HG03558 (cell line): Measurements from ENCODE around the gene PITPNC1.
"Not testable (repeated sequence)": the region's sequence is repeated elsewhere in the genome, so short reads cannot be mapped to it uniquely, and the experiment has no call there.

Experiments
- ATAC-seq: cut with Tn5 transposase; IDR thresholded peaks from one replicate; pipeline ENCODE4 v1.9.1; 2021; ENCODE audit warnings: moderate number of reproducible peaks; ENCODE audit not compliant: unreplicated experiment; ENCODE audit errors: extremely low read depth

PITPNC1 gene

GRCh38 chr17:67689534-67690177 is 312.6 kb downstream of the PITPNC1 start:
- ATAC-seq = no peak

- ATAC-seq = no peak
These were observed 316.7 kb downstream of the PITPNC1 start for GRCh38 chr17:67693811-67694210.

- no peak for ATAC-seq
These were observed 319.3 kb downstream of the PITPNC1 start for GRCh38 chr17:67696347-67696746.

GRCh38 chr17:67696853-67697498 is 319.9 kb downstream of the PITPNC1 start:
- no peak for ATAC-seq

GRCh38 chr17:67700037-67700724 is 323.1 kb downstream of the PITPNC1 start:
- ATAC-seq = no peak

- ATAC-seq = no peak
These were observed 323.6 kb downstream of the PITPNC1 start for GRCh38 chr17:67700725-67701119.

GRCh38 chr17:67702861-67703260 is 325.8 kb downstream of the PITPNC1 start:
- ATAC-seq = not testable (repeated sequence)

- ATAC-seq = no peak
These were observed 330.4 kb downstream of the PITPNC1 start for GRCh38 chr17:67707442-67707841.

GRCh38 chr17:67708378-67708777 is 331.3 kb downstream of the PITPNC1 start:
- no peak for ATAC-seq

- no peak for ATAC-seq
These were observed 334.8 kb downstream of the PITPNC1 start for GRCh38 chr17:67711916-67712315.

GRCh38 chr17:67712375-67712774 is 335.3 kb downstream of the PITPNC1 start:
- no peak for ATAC-seq

GRCh38 chr17:67713169-67713568 is 336.1 kb downstream of the PITPNC1 start:
- no peak for ATAC-seq

- ATAC-seq = no peak
These were observed 339.3 kb downstream of the PITPNC1 start for GRCh38 chr17:67716405-67716798.

GRCh38 chr17:67717192-67717623 is 340.1 kb downstream of the PITPNC1 start:
- no peak for ATAC-seq

GRCh38 chr17:67717624-67718324 is 340.7 kb downstream of the PITPNC1 start, which contains the start of gene NOL11:
Gene NOL11, plus strand, starts transcription at chr17:67717936. Its CDS starts 12 bp downstream, at chr17:67717948.
- peak; percentile 72 for ATAC-seq

- no peak for ATAC-seq
These were observed 341.4 kb downstream of the PITPNC1 start for GRCh38 chr17:67718325-67718941.

- no peak for ATAC-seq
These were observed 348.3 kb downstream of the PITPNC1 start for GRCh38 chr17:67725373-67725791.

- ATAC-seq = no peak
These were observed 348.7 kb downstream of the PITPNC1 start for GRCh38 chr17:67725807-67726206.

GRCh38 chr17:67727152-67728039 is 350.3 kb downstream of the PITPNC1 start:
- not testable (repeated sequence) for ATAC-seq
